GM23338 (cell line): ENCODE measurements around the gene ITPR3. TPM values are rescaled to one million over a fixed set of nuclear protein-coding genes. Genes with fewer than 3 reads are reported as not detected.
A peak's percentile ranks its signal among the peaks of the same experiment; 100 is the strongest.

Experiments used
- ATAC-seq: fragments of 200-7000 bp; cut with Tn5 transposase; 3 replicates; pipeline ENCODE4 v1.9.1; 2020
- DNase-seq: peaks from one replicate; pipeline ENCODE4 v3.0.0-alpha.2; 2015; ENCODE audit warnings: low spot score
- H2AFZ ChIP-seq: fragments of 200-600 bp; sonication (generic); 2 replicates; pipeline ENCODE4 v1.8.0; 2016; ENCODE audit warnings: antibody characterized with exemption, mild to moderate bottlenecking, moderate library complexity
- H3F3A ChIP-seq: fragments of 200-600 bp; sonication (generic); replicated peaks from 2 replicates; pipeline ENCODE4 v1.8.0; 2017; ENCODE audit warnings: antibody characterized with exemption, mixed run types, low read depth
- H3K27ac ChIP-seq: fragments of 200-600 bp; sonication (generic); 2 replicates; pipeline ENCODE4 v1.6.1; 2016; ENCODE audit warnings: low read depth
- H3K27me3 ChIP-seq: fragments of 200-600 bp; sonication (generic); 2 replicates; pipeline ENCODE4 v1.8.0; 2016; ENCODE audit warnings: mild to moderate bottlenecking, mixed run types, moderate library complexity; ENCODE audit not compliant: insufficient read depth
- H3K36me3 ChIP-seq: fragments of 200-600 bp; sonication (generic); 2 replicates; pipeline ENCODE4 v1.8.0; 2016; ENCODE audit warnings: mild to moderate bottlenecking; ENCODE audit not compliant: insufficient read depth
- H3K4me1 ChIP-seq: fragments of 200-600 bp; sonication (generic); 2 replicates; pipeline ENCODE4 v1.8.0; 2016; ENCODE audit warnings: mild to moderate bottlenecking, moderate library complexity; ENCODE audit not compliant: insufficient read depth
- H3K4me2 ChIP-seq: fragments of 200-600 bp; sonication (generic); 2 replicates; pipeline ENCODE4 v1.7.1; 2017; ENCODE audit warnings: mixed run types
- H3K4me3 ChIP-seq: fragments of 200-600 bp; sonication (generic); 2 replicates; pipeline ENCODE4 v1.6.1; 2016; ENCODE audit warnings: mixed run types
- H3K79me2 ChIP-seq: fragments of 200-600 bp; sonication (generic); replicated peaks from 2 replicates; pipeline ENCODE4 v1.8.0; 2017; ENCODE audit warnings: mild to moderate bottlenecking; ENCODE audit not compliant: insufficient read depth
- H3K9me2 ChIP-seq: fragments of 200-600 bp; sonication (generic); 2 replicates; pipeline ENCODE4 v1.8.0; 2017; ENCODE audit not compliant: insufficient read depth
- H4K20me1 ChIP-seq: fragments of 200-600 bp; sonication (generic); replicated peaks from 2 replicates; pipeline ENCODE4 v1.8.0; 2017; ENCODE audit warnings: mild to moderate bottlenecking; ENCODE audit not compliant: insufficient read depth
- H3K27ac Mint-ChIP-seq: 2 replicates; pipeline ENCODE4 v1.8.0; 2020; ENCODE audit warnings: inconsistent platforms, mild to moderate bottlenecking, moderate library complexity, mixed read lengths
- H3K27me3 Mint-ChIP-seq: 3 replicates; pipeline ENCODE4 v1.8.0; 2022; ENCODE audit warnings: low read depth, mild to moderate bottlenecking, moderate library complexity, mixed read lengths, inconsistent platforms; ENCODE audit not compliant: insufficient read depth, poor library complexity
- H3K36me3 Mint-ChIP-seq: 3 replicates; pipeline ENCODE4 v1.8.0; 2021; ENCODE audit warnings: low read depth, mild to moderate bottlenecking, inconsistent platforms, moderate library complexity, mixed read lengths
- H3K4me1 Mint-ChIP-seq: 3 replicates; pipeline ENCODE4 v1.8.0; 2020; ENCODE audit warnings: mild to moderate bottlenecking, inconsistent platforms, mixed read lengths
- H3K4me3 Mint-ChIP-seq: 3 replicates; pipeline ENCODE4 v1.8.0; 2021; ENCODE audit warnings: moderate library complexity, mild to moderate bottlenecking, inconsistent platforms, mixed read lengths
- H3K9me3 Mint-ChIP-seq: 3 replicates; pipeline ENCODE4 v1.8.0; 2020; ENCODE audit warnings: moderate library complexity, mild to moderate bottlenecking, inconsistent platforms, mixed read lengths
- CREB1 ChIP-seq: fragments of 250-450 bp; sonication (Bioruptor Pico); IDR thresholded peaks from 2 replicates; pipeline ENCODE4 v1.5.0; 2020; ENCODE audit warnings: low read depth, mild to moderate bottlenecking, moderate library complexity
- CTCF ChIP-seq, 2 experiments: fragments of 200-600 bp in 1 of 2; sonication (generic) in 1 of 2; conservative IDR thresholded peaks; 2 replicates each; pipeline versions ENCODE4 v1.5.1 to v1.6.1; 2016 to 2017; ENCODE audit warnings: antibody characterized with exemption in 2 of 2, low read depth in 2 of 2, mild to moderate bottlenecking in 2 of 2, moderate library complexity in 1 of 2
- ETS1 ChIP-seq: IDR thresholded peaks from 2 replicates; pipeline ENCODE4 v1.6.1; 2016; ENCODE audit warnings: antibody characterized with exemption
- EZH2 ChIP-seq: fragments of 200-600 bp; sonication (generic); IDR thresholded peaks from one replicate; pipeline ENCODE4 v1.8.0; 2017; ENCODE audit warnings: antibody characterized with exemption, mild to moderate bottlenecking, low read depth; ENCODE audit not compliant: unreplicated experiment
- EZH2phosphoT487 ChIP-seq: fragments of 200-600 bp; sonication (generic); IDR thresholded peaks from one replicate; pipeline ENCODE4 v1.8.1; 2018; ENCODE audit warnings: antibody characterized with exemption; ENCODE audit not compliant: unreplicated experiment
- JUNB ChIP-seq: IDR thresholded peaks from one replicate; pipeline ENCODE4 v1.6.1; 2016; ENCODE audit warnings: antibody characterized with exemption; ENCODE audit not compliant: unreplicated experiment
- NANOG ChIP-seq: IDR thresholded peaks from 2 replicates; pipeline ENCODE4 v1.6.1; 2016; ENCODE audit warnings: antibody characterized with exemption, borderline replicate concordance
- POLR2AphosphoS5 ChIP-seq: IDR thresholded peaks from 2 replicates; pipeline ENCODE4 v1.6.1; 2016; ENCODE audit warnings: antibody characterized with exemption, low read depth
- STAT1 ChIP-seq: IDR thresholded peaks from one replicate; pipeline ENCODE4 v1.6.1; 2016; ENCODE audit warnings: antibody characterized with exemption; ENCODE audit not compliant: unreplicated experiment
- ZNF114 ChIP-seq: fragments of 250-450 bp; sonication (Bioruptor Pico); IDR thresholded peaks from 2 replicates; pipeline ENCODE4 v1.5.0; 2020; ENCODE audit warnings: mild to moderate bottlenecking, moderate library complexity
- ZNF331 ChIP-seq: fragments of 250-450 bp; sonication (Bioruptor Pico); IDR thresholded peaks from 2 replicates; pipeline ENCODE4 v1.5.0; 2020; ENCODE audit warnings: low read depth, mild to moderate bottlenecking, moderate library complexity
- ZNF462 ChIP-seq: fragments of 250-450 bp; sonication (Bioruptor Pico); IDR thresholded peaks from 2 replicates; pipeline ENCODE4 v1.5.0; 2020; ENCODE audit warnings: mild to moderate bottlenecking, moderate library complexity
- polyA plus RNA-seq: library from polyadenylated mRNA; unstranded; fragments of >200 nt; fragmentation: Nextera tagmentation; extraction: Ambion mirVana; gene quantifications from 2 replicates; pipeline ENCODE4 v1.2.1, GENCODE V29; 2016
- total RNA-seq: library from RNA; depleted of rRNA; stranded (reverse); fragments of >200 nt; shearing (Covaris generic); gene quantifications from 2 replicates; pipeline ENCODE4 v1.2.3, GENCODE V29; 2014
- TF ChIP-seq, protein P1 (sequence below): IDR thresholded peaks from one replicate; pipeline ENCODE4 v1.6.1; 2018; ENCODE audit warnings: antibody characterized with exemption; ENCODE audit not compliant: unreplicated experiment

ITPR3 gene
- total and polyA plus RNA-seq, 2 experiments from 2014 or later, result 7.3 to 31.9 TPM

DNA sequence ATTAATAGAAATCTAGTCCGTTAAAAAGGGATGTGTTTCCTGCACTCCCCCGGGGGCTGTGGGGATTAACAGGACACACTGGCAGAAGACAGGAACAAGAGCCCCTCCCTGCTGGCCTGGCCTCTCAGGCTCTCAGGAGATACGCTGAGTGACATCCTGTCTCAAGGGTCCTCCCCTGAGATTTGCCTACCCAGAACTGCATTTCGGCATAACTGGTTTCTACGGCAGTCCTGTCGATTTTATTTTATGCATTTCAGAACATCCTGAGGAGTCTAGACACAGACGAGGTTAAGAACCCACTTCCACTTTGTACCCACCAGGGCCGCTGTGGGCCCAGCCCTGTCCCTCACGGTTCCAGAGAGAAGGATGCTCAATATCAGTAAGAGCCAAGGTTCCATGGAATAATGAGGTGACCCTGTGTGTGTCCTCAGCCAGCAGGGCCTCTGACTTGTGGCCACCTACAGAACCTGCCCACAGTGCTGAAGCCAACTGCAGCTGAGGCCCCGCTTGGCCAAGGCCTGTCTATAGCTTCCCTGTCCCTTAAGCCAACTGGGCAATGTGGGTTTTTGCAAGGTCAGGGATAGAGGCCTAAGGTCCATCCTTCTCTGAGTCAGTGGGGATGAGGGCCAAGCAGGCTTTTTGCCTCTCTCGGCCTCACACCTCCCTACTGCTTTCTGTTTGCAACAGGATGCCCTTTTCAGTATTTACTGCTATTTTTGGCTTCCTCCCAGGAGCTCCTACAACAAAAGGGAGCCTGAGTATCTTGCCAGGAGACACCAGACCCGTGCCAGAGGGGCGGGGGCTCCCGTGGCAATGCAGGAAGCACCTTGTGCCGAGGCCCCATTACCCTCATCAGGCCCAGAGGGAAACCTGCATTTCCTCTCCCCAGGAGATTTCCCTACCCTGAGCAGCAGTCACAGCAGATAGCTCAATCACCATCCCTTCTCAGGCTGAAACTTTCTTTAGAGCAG, 75.7 kb downstream of the ITPR3 start:
- Mint-ChIP-seq H3K4me3 (no peak overlapping the region; the same call in 2 of the 3 replicates), H3K27me3 (peaks cover 19% of the 10 kb centered on the region), H3K4me1 (peaks cover 31% of the 10 kb centered on the region), H3K36me3 (peaks cover 64% of the 10 kb centered on the region), H3K27ac (peak overlapping the region; percentile 69), H3K9me3 (no peaks in the 10 kb centered on the region)
- H3K36me3 ChIP-seq, result peaks cover 10% of the 10 kb centered on the region
- 0 out of 2 replicates have a peak, but pooled peaks cover 5% of the 10 kb centered on the region for H3F3A ChIP-seq
- H3K79me2 ChIP-seq, result 0 out of 2 replicates have a peak, but pooled peaks cover 3% of the 10 kb centered on the region
- H3K4me3 ChIP-seq, result no peak overlapping the region
- DNase-seq (no peak), ATAC-seq (no peak)
- no peaks in the 10 kb centered on the region for H3K9me2 ChIP-seq
- H3K4me2 ChIP-seq, result no peak overlapping the region
- H4K20me1 ChIP-seq, result peaks cover 6% of the 10 kb centered on the region
- H3K4me1 ChIP-seq, result 0 out of 2 replicates have a peak, but pooled peaks cover 2% of the 10 kb centered on the region
- no peaks in the 10 kb centered on the region for H3K27me3 ChIP-seq
- no peak overlapping the region for H3K27ac ChIP-seq
- no peak overlapping the region for H2AFZ ChIP-seq
- TF ChIP-seq NANOG (no peak), EZH2 (no peak), ETS1 (no peak), CREB1 (CRISPR knock-in tag) (no peak), EZH2phosphoT487 (no peak), CTCF (conservative IDR thresholded peaks at IDR 0.05; ENCODE audit: low read depth in 2 of 2) (no peak), JUNB (no peak), ZNF462 (CRISPR knock-in tag) (no peak), POLR2AphosphoS5 (no peak), STAT1 (no peak), ZNF331 (CRISPR knock-in tag) (no peak), ZNF114 (no peak)
- TF ChIP-seq, protein P1, sequence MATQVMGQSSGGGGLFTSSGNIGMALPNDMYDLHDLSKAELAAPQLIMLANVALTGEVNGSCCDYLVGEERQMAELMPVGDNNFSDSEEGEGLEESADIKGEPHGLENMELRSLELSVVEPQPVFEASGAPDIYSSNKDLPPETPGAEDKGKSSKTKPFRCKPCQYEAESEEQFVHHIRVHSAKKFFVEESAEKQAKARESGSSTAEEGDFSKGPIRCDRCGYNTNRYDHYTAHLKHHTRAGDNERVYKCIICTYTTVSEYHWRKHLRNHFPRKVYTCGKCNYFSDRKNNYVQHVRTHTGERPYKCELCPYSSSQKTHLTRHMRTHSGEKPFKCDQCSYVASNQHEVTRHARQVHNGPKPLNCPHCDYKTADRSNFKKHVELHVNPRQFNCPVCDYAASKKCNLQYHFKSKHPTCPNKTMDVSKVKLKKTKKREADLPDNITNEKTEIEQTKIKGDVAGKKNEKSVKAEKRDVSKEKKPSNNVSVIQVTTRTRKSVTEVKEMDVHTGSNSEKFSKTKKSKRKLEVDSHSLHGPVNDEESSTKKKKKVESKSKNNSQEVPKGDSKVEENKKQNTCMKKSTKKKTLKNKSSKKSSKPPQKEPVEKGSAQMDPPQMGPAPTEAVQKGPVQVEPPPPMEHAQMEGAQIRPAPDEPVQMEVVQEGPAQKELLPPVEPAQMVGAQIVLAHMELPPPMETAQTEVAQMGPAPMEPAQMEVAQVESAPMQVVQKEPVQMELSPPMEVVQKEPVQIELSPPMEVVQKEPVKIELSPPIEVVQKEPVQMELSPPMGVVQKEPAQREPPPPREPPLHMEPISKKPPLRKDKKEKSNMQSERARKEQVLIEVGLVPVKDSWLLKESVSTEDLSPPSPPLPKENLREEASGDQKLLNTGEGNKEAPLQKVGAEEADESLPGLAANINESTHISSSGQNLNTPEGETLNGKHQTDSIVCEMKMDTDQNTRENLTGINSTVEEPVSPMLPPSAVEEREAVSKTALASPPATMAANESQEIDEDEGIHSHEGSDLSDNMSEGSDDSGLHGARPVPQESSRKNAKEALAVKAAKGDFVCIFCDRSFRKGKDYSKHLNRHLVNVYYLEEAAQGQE, result no peak
